GM04503 (cell line): ENCODE data around the gene ANAPC10.
A peak's percentile ranks its signal among the peaks of the same experiment; 100 is the strongest.
"Not testable (repeated sequence)": the region's sequence is repeated elsewhere in the genome, so short reads cannot be mapped to it uniquely, and the experiment has no call there.

ENCODE experiments used
- DNase-seq: peaks from one replicate; pipeline ENCODE4 v3.0.0-alpha.2; 2012; ENCODE audit warnings: low read depth

ANAPC10 gene, protein sequence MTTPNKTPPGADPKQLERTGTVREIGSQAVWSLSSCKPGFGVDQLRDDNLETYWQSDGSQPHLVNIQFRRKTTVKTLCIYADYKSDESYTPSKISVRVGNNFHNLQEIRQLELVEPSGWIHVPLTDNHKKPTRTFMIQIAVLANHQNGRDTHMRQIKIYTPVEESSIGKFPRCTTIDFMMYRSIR

DNA sequence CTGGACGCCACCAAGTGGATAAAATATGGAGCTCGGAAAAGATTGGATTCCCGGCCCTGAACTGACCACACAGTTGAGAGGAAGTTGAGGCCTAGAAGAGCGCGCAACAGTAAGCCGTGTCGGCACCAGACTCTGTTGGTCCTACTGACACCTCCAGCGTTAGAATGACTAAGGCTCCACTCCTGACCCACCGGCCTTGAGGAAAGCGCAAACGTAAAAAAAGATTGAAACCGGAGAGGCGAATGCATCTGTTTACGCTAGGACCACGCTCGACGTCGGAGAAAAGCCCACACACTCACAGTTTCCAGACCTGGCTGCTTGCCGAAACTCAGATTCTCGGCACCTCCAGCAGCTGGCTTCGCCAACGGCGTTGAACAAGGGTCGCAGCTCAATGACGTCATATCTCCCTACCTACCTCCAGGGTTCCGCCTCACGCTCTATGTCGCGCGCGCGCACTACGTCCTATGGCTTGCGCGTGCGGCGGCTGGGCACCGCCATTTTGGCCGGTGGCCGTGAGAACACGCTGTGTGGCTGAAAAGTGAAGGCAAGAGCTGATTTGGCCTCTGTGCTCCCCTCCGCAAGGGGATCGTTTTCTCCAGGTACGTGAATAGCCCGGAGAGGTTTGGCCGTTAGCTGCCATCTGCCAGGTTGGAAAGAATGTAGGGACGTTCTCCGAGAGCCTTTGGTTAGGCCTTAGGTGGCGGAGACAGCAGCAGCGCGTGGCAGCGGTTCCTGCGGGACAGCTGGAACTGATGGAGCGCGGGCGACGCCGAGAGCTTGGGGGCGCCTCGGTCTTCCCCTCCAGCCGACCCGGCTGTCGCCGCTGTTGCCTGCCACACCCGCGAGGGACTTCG is at the start of gene ANAPC10, which contains the start of gene ABCE1:
Gene ANAPC10 (minus strand): TSS at position 376 of the 854 bp plus-strand sequence. CDS start 2,097 bp downstream, outside the sequence.
Gene ABCE1 (plus strand): TSS at position 491 of the 854 bp plus-strand sequence. CDS start 6,102 bp downstream, outside the sequence.
- peak; percentile 81 for DNase-seq

DNA sequence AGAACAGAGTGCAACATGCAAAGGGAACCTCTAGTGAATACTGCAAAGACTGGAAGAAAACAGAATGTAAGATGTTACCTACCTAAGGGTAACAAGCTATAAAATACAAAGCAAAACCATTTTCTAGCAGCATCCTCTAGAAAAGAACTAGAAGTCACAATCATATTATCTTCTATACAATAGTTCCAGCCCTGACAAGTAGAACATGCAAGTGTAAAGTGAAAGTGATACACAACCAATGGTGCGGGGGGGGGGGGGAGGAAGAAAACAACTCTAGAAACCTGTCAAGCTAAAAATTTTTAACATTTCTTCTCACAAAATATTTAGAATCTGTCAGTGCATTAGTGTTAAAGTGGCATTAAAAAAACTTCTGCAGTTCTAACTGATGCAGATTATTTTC is 38.2 kb upstream of the ANAPC10 start:
- DNase-seq = not testable (repeated sequence)

DNA sequence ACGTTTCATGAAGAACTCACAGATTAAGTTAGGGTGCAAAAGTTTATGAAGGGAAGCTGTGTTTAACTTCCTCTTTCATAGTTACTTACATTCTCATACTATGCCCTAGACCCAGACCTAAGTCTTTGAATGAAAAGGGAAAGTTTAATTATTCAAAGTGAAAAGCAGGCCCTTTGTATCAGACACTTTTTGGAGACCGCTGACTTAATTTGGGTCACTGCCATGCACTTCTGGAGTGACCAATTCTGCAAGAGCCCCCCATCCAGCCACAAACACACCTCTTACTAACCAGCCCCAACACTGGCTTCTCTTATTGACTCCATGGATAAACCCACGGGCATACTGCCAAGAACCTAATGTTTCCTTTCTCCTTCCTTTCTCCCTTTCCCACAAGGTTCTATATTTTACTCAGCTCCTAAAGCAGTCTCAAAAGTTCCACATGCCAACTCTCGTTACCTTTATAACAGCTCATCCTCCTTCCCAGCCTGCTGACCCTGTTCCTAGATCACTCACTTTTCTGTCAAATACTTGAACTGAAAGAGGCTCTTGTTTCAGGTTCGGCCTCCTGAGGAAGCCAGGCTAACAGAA is 34.6 kb upstream of the ANAPC10 start:
- no peak for DNase-seq

DNA sequence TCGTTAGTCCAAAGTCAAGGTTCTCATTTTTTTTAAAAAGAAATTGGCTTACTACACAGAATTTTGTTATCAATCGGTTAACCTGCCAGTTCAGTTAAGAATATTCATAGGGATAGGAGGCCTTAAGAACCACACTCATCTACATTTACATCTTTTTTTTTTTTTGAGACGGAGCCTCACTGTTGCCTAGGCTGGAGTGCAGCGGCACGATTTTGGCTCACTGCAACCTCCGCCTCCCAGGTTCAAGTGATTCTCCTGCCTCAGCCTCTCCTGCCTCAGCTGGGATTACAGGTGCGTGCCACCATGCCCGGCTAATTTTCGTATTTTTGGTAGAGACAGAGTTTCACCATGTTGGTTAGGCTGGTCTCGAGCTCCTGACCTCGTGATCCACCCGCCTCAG is 33.9 kb upstream of the ANAPC10 start:
- DNase-seq = no peak

DNA sequence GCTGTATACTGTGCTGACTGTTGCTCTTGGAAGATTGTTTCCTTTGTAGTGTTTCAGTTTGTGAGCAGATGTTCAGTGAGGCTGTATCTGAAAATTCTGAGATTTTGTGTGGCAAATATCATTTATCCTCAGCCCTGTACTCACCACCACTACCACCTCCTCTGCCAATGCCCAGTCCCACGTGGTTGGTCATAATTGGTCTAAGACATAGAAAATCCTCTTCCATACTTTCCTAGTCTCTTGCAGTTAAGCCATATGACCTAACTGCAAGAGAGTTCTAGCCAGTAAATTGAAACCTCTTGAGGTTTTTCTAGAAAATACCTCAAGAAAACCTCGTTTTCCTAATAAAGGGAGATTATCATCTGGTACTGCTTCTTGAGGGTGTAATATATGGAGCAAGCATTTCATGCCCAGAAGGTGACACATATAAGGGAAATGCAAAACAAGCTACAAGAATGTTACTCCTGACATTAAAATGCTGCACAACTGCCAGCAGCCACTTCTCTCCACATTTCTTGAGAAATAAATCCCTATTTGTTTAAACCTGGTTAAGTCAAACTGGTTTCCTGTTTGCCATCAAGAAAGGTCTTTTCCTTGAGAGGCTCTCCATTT is 32.9 kb upstream of the ANAPC10 start:
- peak; percentile 95 for DNase-seq

DNA sequence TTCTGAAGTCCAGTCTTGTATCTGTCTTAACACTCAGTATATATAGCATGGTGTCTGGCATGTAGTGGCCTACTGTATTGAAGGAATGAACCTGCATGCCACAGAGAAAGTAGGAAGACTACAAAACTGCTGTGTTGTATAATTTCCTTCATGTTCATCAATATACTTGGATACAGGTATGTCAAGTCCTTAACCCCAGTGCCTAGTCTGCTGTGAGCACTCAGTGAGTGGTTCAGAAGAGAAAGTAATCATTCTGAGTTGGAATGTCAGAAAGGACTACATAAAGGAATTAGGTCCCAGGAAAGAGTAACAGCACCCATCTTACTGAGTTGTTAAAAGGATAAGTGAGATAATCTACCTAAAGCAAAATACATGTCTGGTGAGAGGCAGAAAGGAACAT is 32.1 kb upstream of the ANAPC10 start:
- no peak for DNase-seq

DNA sequence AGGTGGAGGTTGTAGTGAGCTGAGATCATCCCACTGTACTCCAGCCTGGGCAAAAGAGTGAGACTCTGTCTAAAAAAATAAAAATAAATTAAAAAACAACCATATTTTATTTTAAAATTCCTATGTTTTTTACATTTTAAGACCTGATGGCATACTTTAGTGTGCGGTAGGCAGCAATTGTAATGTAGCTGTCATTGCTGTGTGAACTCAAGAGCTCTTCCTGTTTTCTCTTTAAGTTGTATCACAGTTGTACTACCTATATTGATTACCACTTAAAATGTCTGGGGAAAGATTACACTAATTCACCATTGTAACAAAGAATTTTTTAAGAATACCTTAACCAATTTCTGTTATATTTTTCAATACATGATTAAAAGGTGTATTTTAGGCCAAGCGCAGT is 27.4 kb upstream of the ANAPC10 start:
- DNase-seq = no peak

DNA sequence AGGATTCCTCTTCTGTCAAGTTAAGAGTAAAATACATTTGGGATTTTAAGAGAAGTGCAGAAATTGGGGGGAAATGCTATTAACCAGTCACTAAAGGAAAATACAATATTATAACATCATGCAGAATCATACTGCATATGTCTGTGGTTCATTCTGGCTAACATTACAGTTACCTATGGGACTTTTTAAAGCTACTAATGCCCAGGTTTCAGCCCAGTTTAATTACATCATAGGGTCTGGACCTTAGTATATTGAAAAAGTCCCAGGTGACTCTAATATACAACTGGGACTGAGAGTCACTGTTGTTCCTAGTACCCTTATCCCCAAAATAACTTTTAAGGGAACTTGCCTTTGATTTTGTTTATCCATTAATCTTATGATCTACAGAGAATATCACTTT is 10.1 kb upstream of the ANAPC10 start:
- DNase-seq = no peak

DNA sequence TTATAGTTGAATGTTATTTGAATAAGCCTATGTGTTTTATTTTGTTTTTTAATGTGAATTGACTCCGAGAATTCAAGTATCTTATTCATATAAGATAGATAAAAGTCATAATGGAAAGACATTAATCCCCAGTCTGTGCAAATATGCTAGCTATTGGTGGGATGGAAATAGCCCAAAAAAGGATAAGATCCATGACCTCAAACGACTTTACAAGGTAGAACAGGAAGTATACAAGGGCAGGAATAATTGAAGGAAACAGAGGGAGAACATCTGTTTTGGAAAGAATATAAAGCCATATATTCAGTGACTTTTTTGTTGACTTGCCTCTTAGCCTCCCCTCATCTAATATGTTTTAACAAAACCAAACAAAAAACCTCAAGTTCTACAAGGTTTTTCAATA is 9.1 kb upstream of the ANAPC10 start:
- DNase-seq = no peak

DNA sequence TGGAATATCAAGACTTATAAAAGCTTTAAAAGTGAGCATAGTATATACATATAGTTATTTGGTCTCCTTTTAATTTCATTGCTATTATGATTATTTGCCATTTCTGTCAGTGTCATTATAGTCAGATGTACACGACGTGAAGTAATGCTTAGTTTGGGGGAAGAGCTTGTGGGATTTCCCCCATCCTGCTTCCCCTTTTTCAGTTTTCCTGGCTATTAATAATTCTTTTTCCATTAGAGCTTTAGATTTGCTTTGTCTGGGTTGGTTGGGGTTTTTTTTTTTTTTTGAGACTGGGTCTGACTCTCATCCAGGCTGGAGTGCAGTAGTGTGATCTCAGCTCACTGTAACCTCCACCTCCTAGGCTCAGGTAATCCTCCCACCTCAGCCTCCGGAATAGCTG is 5.5 kb upstream of the ANAPC10 start:
- DNase-seq = no peak

DNA sequence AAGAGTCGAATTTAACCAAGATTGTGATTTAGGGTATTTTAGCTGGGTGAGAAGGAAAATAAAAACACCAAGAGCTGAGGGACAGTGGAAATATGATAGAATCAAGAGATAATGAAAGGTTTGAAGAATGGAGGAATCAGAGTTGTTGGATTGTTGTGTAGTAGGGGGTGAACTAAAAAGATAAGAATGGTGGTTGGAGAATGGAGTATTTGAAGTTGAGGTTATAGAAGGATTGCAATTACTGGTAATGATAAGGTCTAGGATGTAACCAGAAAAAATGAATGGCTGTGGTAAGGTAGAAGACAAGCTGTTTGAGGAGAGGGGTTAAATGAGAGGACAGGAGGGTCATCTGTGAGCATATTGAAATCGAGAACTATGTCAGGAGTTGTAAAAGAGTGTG is 4.6 kb upstream of the ANAPC10 start:
- DNase-seq = no peak

DNA sequence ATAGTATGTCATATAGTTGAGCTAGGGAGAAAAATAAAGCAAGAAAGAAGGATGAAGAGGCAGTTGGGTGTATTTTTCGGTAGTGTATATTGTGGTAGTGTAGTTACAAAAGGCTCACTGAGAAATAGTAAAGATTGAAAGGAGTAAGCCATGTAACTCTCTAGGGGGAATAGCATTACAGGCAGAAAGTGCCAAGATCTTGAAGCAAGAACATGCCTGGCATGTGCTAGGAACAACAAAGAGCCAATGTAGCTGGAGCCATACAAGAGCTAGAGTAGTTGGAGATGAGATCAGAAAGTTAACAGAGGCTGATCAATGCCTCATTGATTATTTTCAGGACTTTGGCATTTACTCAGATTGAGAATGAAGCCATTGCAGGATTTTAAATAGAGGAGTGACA is 3.1 kb upstream of the ANAPC10 start:
- no peak for DNase-seq

DNA sequence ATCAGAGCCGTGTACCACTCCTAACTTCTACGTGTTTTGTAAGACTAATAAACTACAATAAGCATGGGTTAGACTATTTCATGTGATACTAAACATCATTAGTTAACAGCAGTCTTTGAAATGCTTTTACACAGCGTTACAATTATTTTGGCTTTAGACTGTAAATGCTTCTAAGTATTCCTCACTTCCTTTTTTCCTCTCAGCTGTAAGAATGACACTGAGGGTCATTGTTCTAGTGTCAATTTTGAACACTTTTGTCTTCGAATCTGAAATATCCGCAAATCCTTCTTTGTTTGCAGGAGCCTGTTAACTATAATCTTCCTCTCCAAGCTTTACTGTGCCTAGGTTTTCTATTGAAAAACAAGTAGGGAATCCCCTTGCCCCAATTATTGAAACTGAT is 1.7 kb upstream of the ANAPC10 start:
- no peak for DNase-seq

DNA sequence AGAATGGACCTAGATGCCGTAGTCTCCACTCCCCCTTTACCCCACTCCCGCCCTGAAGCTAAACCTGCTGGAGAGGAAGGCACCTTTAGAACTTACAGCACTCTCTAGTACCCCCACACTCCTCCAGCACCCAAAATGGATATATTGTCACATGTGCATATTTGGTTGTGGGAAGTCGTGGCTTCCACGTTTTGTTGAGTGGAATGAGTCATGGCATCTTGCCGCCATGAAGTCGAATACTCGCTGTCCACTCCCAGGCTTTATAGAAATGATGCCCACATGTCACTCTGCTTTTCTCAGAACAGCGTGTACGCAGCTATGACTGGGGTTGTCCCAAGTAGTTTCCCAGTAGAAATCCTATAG is 660 bp upstream of the ANAPC10 start:
- DNase-seq = peak; percentile 18

DNA sequence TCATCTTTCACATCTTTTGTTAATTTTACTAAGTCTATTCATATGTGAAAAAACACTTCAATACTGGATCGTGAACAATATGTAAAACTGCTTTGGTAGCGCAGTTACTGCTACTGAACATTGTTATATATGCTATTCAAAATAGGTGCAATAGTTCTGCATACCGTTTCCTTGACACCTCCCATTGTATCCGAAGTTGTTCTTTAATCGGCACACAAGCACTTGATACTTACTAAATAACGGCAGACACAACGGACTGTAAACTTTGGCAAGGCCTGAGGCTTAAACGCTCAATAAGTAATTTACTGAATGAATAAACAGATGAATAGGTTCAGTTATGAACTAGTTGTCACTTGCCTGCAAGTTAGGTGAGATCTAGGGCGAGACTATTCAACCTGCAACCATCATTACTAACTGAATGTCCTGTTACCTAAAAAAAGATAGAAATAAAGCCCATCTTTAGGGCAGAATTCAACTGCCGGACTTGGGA is 620 bp downstream of the ANAPC10 start:
- no peak for DNase-seq

DNA sequence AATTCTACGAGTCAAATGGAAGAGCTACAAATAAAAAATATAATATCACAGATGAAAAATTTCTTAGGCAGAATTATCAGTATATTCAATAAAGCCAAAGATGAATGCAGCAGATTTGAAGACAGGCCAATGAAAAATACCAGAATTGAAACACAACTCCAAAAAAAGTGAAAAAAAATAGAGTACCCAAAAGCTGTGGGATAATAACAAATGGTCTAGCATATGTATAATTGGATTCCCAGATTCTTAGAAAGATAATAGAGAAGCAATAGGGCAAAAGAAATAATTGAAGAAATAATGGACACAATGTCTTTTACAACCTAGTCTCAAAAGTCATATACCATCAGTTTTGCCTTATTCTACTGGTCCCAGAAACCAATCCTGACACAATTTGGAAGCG is 4.4 kb downstream of the ANAPC10 start:
- DNase-seq = no peak

DNA sequence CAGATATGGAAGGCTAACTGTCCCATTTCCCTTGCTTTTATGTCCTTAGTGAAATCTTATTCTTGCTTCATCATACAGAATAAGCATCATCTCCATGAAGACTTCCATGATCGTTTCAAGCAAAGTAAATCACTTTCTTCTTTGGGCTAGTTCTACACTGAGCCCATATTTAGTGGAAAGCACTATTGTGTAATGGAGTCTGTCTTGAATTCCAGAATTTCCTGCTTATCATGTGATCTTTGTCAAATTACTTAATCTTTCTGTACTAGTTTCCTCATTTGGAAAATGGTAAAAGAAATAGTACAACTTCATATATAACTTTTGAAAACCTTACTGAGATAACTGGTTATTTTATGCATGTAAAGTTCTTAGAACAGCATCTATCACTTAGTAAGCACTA is 7.6 kb downstream of the ANAPC10 start:
- no peak for DNase-seq

DNA sequence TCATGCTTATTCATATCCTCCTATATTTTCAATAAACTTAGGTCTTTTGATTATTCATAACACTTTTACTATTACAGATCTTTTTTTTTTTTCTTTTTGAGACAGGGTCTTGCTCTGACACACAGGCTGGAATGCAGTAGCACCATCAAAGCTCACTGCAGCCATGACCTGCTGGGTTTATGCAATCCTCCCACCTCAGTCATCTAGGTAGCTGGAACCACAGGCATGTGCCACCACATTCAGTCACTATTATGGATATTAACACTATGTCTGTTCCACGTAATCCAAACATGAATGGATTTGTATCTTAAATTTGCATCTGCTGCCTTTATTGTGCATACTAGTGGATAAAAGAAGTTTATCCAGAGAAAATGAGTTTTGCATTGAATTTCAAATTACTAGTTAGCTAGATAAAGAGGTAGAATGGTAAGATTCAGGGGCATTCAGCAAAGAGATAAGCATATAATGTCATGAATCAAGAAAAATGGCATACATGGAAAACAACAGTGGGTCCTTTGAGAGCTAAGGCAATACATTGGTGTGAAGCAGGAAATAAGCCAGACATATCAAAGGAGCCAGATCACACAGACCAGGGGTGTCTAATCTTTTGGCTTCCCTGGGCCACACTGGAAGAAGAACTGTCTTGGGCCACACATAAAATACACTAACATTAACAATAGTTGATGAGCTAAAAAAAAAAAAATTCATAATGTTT is 13.9 kb downstream of the ANAPC10 start:
- DNase-seq = no peak

DNA sequence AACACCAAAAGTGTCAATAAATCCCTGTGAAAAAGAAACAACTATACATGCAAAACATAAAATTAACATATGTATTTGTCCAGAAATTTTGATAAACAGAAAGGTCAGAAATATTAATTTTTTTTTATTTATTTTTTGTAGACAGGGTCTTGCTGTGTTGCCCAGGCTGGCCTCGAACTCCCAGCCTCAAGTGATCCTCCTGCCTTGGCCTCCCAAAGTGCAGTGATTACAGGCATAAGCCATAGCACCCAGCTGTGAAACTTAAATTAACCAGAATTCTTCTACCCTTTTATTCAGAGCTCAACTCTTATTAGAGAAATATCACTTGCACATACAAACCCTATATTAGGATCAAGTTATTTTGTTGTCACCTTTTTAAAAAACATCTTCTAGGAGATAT is 16.2 kb downstream of the ANAPC10 start:
- DNase-seq = no peak

DNA sequence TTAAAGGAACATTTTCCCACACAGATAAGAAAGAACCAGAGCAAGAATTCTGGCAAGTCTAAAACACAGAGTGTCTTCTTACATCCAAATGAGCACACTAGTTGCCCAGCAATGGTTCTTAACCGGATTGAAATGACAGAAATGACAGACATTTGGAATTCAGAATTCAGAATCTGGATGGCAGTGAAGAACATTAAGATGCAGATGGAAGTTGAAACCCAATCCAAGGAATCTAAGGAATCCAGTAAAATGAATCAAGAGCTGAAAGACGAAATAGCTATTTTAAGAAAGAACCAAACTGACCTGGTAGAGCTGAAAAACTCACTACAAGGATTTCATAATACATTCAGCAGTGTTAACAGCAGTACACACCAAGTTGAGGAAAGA is 21.5 kb downstream of the ANAPC10 start:
- no peak for DNase-seq

DNA sequence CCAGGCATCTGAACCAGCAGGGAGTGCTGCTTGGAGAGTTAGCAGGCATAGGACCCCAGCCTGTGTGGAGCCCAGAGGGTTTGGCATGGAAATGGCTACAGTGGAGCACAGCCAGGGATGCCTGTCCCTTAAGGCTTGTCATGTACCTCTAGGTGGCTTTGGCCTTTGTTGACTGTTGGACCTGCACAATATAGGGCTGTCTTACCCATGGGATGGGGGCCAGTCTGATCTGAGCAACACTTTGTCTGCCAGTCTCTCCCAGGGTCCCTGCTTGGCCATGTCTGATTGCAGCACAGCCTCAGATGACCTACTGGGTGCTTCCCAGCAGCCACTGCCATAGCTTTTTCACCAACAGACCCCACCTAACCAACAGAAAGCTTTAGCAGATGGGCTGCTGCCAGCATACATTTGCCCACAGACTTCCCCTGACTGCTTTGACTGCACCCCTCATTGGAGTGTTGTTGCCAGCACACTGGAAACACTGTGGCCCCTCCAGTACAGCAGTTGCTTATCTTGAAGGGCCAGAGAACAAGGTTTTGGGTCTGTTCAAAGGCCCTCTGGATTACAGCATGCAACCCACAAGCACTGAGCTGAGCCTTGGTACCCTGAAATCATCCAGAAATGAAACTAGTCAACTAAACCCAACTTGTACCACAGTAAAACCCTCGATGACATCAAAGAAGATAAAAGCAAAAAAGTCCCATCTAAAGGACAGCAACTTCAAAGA is 22.1 kb downstream of the ANAPC10 start:
- DNase-seq = no peak
